DOHH2 (cell line): ENCODE results near the gene IREB2.

Experiments
- H3F3A ChIP-seq: fragments of 200-600 bp; sonication (generic), shearing (Covaris generic); 2 replicates; pipeline ENCODE4 v1.6.0; 2016; ENCODE audit warnings: antibody characterized with exemption, mild to moderate bottlenecking; ENCODE audit not compliant: control insufficient read depth, insufficient read depth
- H3K27ac ChIP-seq: fragments of 200-600 bp; sonication (generic); 2 replicates; pipeline ENCODE4 v1.5.1; 2014; ENCODE audit warnings: low read depth, mild to moderate bottlenecking, low read length, moderate library complexity
- H3K27me3 ChIP-seq: fragments of 200-600 bp; sonication (generic); 2 replicates; pipeline ENCODE4 v1.6.1; 2014; ENCODE audit warnings: mild to moderate bottlenecking, low read length, mixed read lengths; ENCODE audit not compliant: control insufficient read depth
- H3K36me3 ChIP-seq: fragments of 200-600 bp; sonication (generic); 2 replicates; pipeline ENCODE4 v1.6.1; 2014; ENCODE audit warnings: mild to moderate bottlenecking, low read length, moderate library complexity, mixed read lengths; ENCODE audit not compliant: control insufficient read depth
- H3K4me1 ChIP-seq: fragments of 200-600 bp; sonication (generic); 2 replicates; pipeline ENCODE4 v1.6.1; 2014; ENCODE audit warnings: mild to moderate bottlenecking, low read length, mixed read lengths; ENCODE audit not compliant: control insufficient read depth
- H3K4me2 ChIP-seq: fragments of 200-600 bp; sonication (generic); 2 replicates; pipeline ENCODE4 v1.6.0; 2014; ENCODE audit warnings: mild to moderate bottlenecking, low read length, moderate library complexity
- H3K4me3 ChIP-seq: fragments of 200-600 bp; sonication (generic); 2 replicates; pipeline ENCODE4 v1.5.1; 2014; ENCODE audit warnings: mild to moderate bottlenecking, low read length, mixed read lengths
- H3K79me2 ChIP-seq: fragments of 200-600 bp; sonication (generic); 2 replicates; pipeline ENCODE4 v1.6.1; 2014; ENCODE audit warnings: mild to moderate bottlenecking, low read length, mixed read lengths; ENCODE audit not compliant: control insufficient read depth
- H3K9me2 ChIP-seq: fragments of 200-600 bp; sonication (generic); replicated peaks from 2 replicates; pipeline ENCODE4 v1.6.1; 2014; ENCODE audit warnings: mild to moderate bottlenecking, low read length, mixed read lengths; ENCODE audit not compliant: control insufficient read depth
- H3K9me3 ChIP-seq: fragments of 200-600 bp; sonication (generic); 2 replicates; pipeline ENCODE4 v1.6.1; 2014; ENCODE audit warnings: antibody characterized with exemption, low read length, mixed read lengths; ENCODE audit not compliant: control insufficient read depth, insufficient read depth
- H4K20me1 ChIP-seq: fragments of 200-600 bp; sonication (generic); 2 replicates; pipeline ENCODE4 v1.6.0; 2014; ENCODE audit warnings: low read depth, mild to moderate bottlenecking, antibody characterized with exemption, low read length, moderate library complexity; ENCODE audit not compliant: control insufficient read depth, insufficient read depth
- CTCF ChIP-seq: fragments of 200-600 bp; sonication (generic); IDR thresholded peaks from one replicate; pipeline ENCODE4 v1.5.1; 2014; ENCODE audit warnings: antibody characterized with exemption, mild to moderate bottlenecking, low read depth, low read length; ENCODE audit not compliant: poor library complexity, severe bottlenecking
- EZH2phosphoT487 ChIP-seq: fragments of 200-600 bp; sonication (generic); IDR thresholded peaks from 2 replicates; pipeline ENCODE4 v1.6.1; 2017; ENCODE audit warnings: borderline replicate concordance, mild to moderate bottlenecking, antibody characterized with exemption, low read length, moderate library complexity, mixed read lengths

IREB2 gene

GRCh38 chr15:78426300-78426699 is 11.7 kb upstream of the IREB2 start:
- H3K4me2 ChIP-seq, result no peak overlapping the region
- peaks cover 15% of the 10 kb centered on the region for H3K27me3 ChIP-seq
- no peak overlapping the region for H3K27ac ChIP-seq

GRCh38 chr15:78427953-78428352 is 10.1 kb upstream of the IREB2 start:
- Histone ChIP-seq H3K4me1 (peaks cover 15% of the 10 kb centered on the region), H3K27me3 (peaks cover 12% of the 10 kb centered on the region), H4K20me1 (no peaks in the 10 kb centered on the region), H3F3A (no peaks in the 10 kb centered on the region), H3K27ac (no peak overlapping the region), H3K9me2 (no peaks in the 10 kb centered on the region), H3K4me2 (no peak overlapping the region), H3K36me3 (no peaks in the 10 kb centered on the region), H3K9me3 (no peaks in the 10 kb centered on the region), H3K4me3 (no peak overlapping the region), H3K79me2 (no peaks in the 10 kb centered on the region)
- TF ChIP-seq CTCF, result no peak
- no peak for TF ChIP-seq EZH2phosphoT487

More at GRCh38 chr15:78426300-78426699, 11.7 kb upstream of the IREB2 start:
- Histone ChIP-seq H3K4me3 (no peak overlapping the region), H3K9me3 (no peaks in the 10 kb centered on the region), H3F3A (no peaks in the 10 kb centered on the region), H3K9me2 (no peaks in the 10 kb centered on the region), H3K79me2 (no peaks in the 10 kb centered on the region), H3K4me1 (peaks cover 7% of the 10 kb centered on the region), H3K36me3 (no peaks in the 10 kb centered on the region), H4K20me1 (no peaks in the 10 kb centered on the region)
- TF ChIP-seq CTCF (no peak), EZH2phosphoT487 (no peak)

- no peaks in the 10 kb centered on the region for H3K36me3 ChIP-seq
- peaks cover 25% of the 10 kb centered on the region for H3K4me1 ChIP-seq
- H3K9me3 ChIP-seq, result no peaks in the 10 kb centered on the region
- TF ChIP-seq EZH2phosphoT487 (no peak), CTCF (no peak)
- H3K27ac ChIP-seq, result no peak overlapping the region
- no peak overlapping the region for H3K4me3 ChIP-seq
- H3K9me2 ChIP-seq, result no peaks in the 10 kb centered on the region
- H3K4me2 ChIP-seq, result no peak overlapping the region
- H3K27me3 ChIP-seq, result peaks cover 7% of the 10 kb centered on the region; the same call in 1 of the 2 replicates
- no peaks in the 10 kb centered on the region for H3F3A ChIP-seq
- H4K20me1 ChIP-seq, result no peaks in the 10 kb centered on the region
- no peaks in the 10 kb centered on the region for H3K79me2 ChIP-seq
Observed at GRCh38 chr15:78429477-78429876, 8.5 kb upstream of the IREB2 start.

- H3K27ac ChIP-seq, result no peak overlapping the region
- H3K9me3 ChIP-seq, result no peaks in the 10 kb centered on the region
- no peaks in the 10 kb centered on the region for H3K27me3 ChIP-seq
- H3F3A ChIP-seq, result no peaks in the 10 kb centered on the region
- peaks cover 19% of the 10 kb centered on the region for H3K4me1 ChIP-seq
- TF ChIP-seq EZH2phosphoT487, result no peak
- no peak for TF ChIP-seq CTCF
- H3K4me2 ChIP-seq, result no peak overlapping the region
- H3K4me3 ChIP-seq, result no peak overlapping the region
- no peaks in the 10 kb centered on the region for H3K79me2 ChIP-seq
- no peaks in the 10 kb centered on the region for H4K20me1 ChIP-seq
- H3K9me2 ChIP-seq, result no peaks in the 10 kb centered on the region
- no peaks in the 10 kb centered on the region for H3K36me3 ChIP-seq
Observed at GRCh38 chr15:78431955-78432354, 6.1 kb upstream of the IREB2 start.
